DND-41 (cell line): ENCODE measurements around the gene SERPIND1.

Experiments used
- ATAC-seq: fragments of 200-7000 bp; cut with Tn5 transposase; 3 replicates; pipeline ENCODE4 v1.9.1; 2021; ENCODE audit warnings: low read depth; ENCODE audit not compliant: insufficient read depth
- DNase-seq: peaks from one replicate; pipeline ENCODE4 v3.0.0-alpha.2; 2020
- H2AFZ ChIP-seq: 2 replicates; pipeline ENCODE4 v1.6.0; 2012; ENCODE audit warnings: low read depth, low read length
- H3K27ac ChIP-seq: 2 replicates; pipeline ENCODE4 v1.5.1; 2012; ENCODE audit warnings: low read length, inconsistent platforms
- H3K27me3 ChIP-seq: fragments of 200-600 bp; sonication (generic); 2 replicates; pipeline ENCODE4 v1.6.0; 2012; ENCODE audit warnings: low read length, mild to moderate bottlenecking, inconsistent platforms; ENCODE audit not compliant: insufficient read depth, poor library complexity
- H3K36me3 ChIP-seq: 2 replicates; pipeline ENCODE4 v1.5.1; 2012; ENCODE audit warnings: low read length, inconsistent platforms; ENCODE audit not compliant: insufficient read depth
- H3K4me1 ChIP-seq: 2 replicates; pipeline ENCODE4 v1.5.1; 2012; ENCODE audit warnings: mild to moderate bottlenecking, low read length; ENCODE audit not compliant: insufficient read depth
- H3K4me2 ChIP-seq: 2 replicates; pipeline ENCODE4 v1.6.0; 2012; ENCODE audit warnings: mild to moderate bottlenecking, moderate library complexity, low read length, inconsistent platforms; ENCODE audit not compliant: insufficient read depth
- H3K4me3 ChIP-seq, 2 experiments: fragments of 200-600 bp in 1 of 2; shearing (Covaris generic) in 1 of 2; 2 replicates each; pipeline ENCODE4 v1.5.1; 2012 to 2016; ENCODE audit warnings: inconsistent platforms in 2 of 2, low read length in 2 of 2, mild to moderate bottlenecking in 2 of 2, low read depth in 1 of 2, moderate library complexity in 1 of 2
- H3K79me2 ChIP-seq: 2 replicates; pipeline ENCODE4 v1.6.0; 2012; ENCODE audit warnings: low read length, inconsistent platforms; ENCODE audit not compliant: insufficient read depth
- H3K9ac ChIP-seq: 2 replicates; pipeline ENCODE4 v1.6.0; 2012; ENCODE audit warnings: low read depth, mild to moderate bottlenecking, inconsistent platforms, low read length, moderate library complexity
- H3K9me3 ChIP-seq: 2 replicates; pipeline ENCODE4 v1.5.1; 2012; ENCODE audit warnings: low read length, moderate library complexity, mild to moderate bottlenecking, inconsistent platforms; ENCODE audit not compliant: insufficient read depth, severe bottlenecking
- H4K20me1 ChIP-seq: 2 replicates; pipeline ENCODE4 v1.6.0; 2012; ENCODE audit warnings: low read length; ENCODE audit not compliant: insufficient read depth
- CTCF ChIP-seq: IDR thresholded peaks from 2 replicates; pipeline ENCODE4 v1.5.1; 2012; ENCODE audit warnings: borderline replicate concordance, low read length, moderate library complexity, mild to moderate bottlenecking; ENCODE audit not compliant: poor library complexity, severe bottlenecking; ENCODE audit errors: extremely low read depth
- EZH2 ChIP-seq: IDR thresholded peaks from 3 replicates; pipeline ENCODE4 v1.6.1; 2012; ENCODE audit warnings: borderline replicate concordance, low read depth, mild to moderate bottlenecking, moderate library complexity, low read length, inconsistent platforms; ENCODE audit not compliant: severe bottlenecking

Gene SERPIND1

GRCh38 chr22:20741634-20742581, 32.0 kb upstream of the SERPIND1 start:
- no peaks in the 10 kb centered on the region for H3K79me2 ChIP-seq
- no peak overlapping the region for H3K9ac ChIP-seq
- TF ChIP-seq EZH2 = no peak
- peak; percentile 78 for TF ChIP-seq CTCF
- no peaks in the 10 kb centered on the region for H4K20me1 ChIP-seq
- no peak overlapping the region for H2AFZ ChIP-seq
- H3K27me3 ChIP-seq = no peaks in the 10 kb centered on the region
- H3K4me3 ChIP-seq = no peak overlapping the region
- H3K4me1 ChIP-seq = no peaks in the 10 kb centered on the region
- H3K27ac ChIP-seq = no peak overlapping the region
- H3K4me2 ChIP-seq = no peak overlapping the region
- no peaks in the 10 kb centered on the region for H3K9me3 ChIP-seq
- H3K36me3 ChIP-seq = peaks cover 67% of the 10 kb centered on the region
- ATAC-seq (peak; percentile 45; the same call in 1 of the 3 replicates), DNase-seq (peak; percentile 30)

GRCh38 chr22:20742764-20743163, 31.1 kb upstream of the SERPIND1 start:
- H3K4me2 ChIP-seq = no peak overlapping the region
- H3K4me1 ChIP-seq = no peaks in the 10 kb centered on the region
- H3K27ac ChIP-seq = no peak overlapping the region
- H3K79me2 ChIP-seq = no peaks in the 10 kb centered on the region
- no peaks in the 10 kb centered on the region for H4K20me1 ChIP-seq
- H3K9ac ChIP-seq = no peak overlapping the region
- no peak overlapping the region for H2AFZ ChIP-seq
- no peaks in the 10 kb centered on the region for H3K9me3 ChIP-seq
- DNase-seq (no peak), ATAC-seq (no peak)
- H3K27me3 ChIP-seq = no peaks in the 10 kb centered on the region
- no peak for TF ChIP-seq EZH2
- no peak for TF ChIP-seq CTCF
- no peak overlapping the region for H3K4me3 ChIP-seq
- peaks cover 75% of the 10 kb centered on the region for H3K36me3 ChIP-seq

GRCh38 chr22:20744456-20744855, 29.5 kb upstream of the SERPIND1 start:
- Histone ChIP-seq H3K4me3 (no peak overlapping the region), H3K27ac (no peak overlapping the region), H4K20me1 (no peaks in the 10 kb centered on the region), H3K4me1 (no peaks in the 10 kb centered on the region), H3K9me3 (no peaks in the 10 kb centered on the region), H3K27me3 (no peaks in the 10 kb centered on the region), H3K4me2 (no peak overlapping the region), H2AFZ (no peak overlapping the region), H3K79me2 (no peaks in the 10 kb centered on the region), H3K36me3 (peaks cover 80% of the 10 kb centered on the region), H3K9ac (no peak overlapping the region)
- DNase-seq = no peak
- ATAC-seq = no peak
- TF ChIP-seq EZH2 = no peak

GRCh38 chr22:20745119-20745518, 28.8 kb upstream of the SERPIND1 start:
- DNase-seq (no peak), ATAC-seq (no peak)
- H3K36me3 ChIP-seq = peaks cover 83% of the 10 kb centered on the region
- H3K27me3 ChIP-seq = no peaks in the 10 kb centered on the region
- no peaks in the 10 kb centered on the region for H3K79me2 ChIP-seq
- H3K9ac ChIP-seq = no peak overlapping the region
- H3K27ac ChIP-seq = no peak overlapping the region
- no peak overlapping the region for H2AFZ ChIP-seq
- no peaks in the 10 kb centered on the region for H3K9me3 ChIP-seq
- no peak overlapping the region for H3K4me2 ChIP-seq
- 0 out of 2 replicates have a peak, but pooled peaks cover 3% of the 10 kb centered on the region for H4K20me1 ChIP-seq
- no peak for TF ChIP-seq EZH2
- no peak for TF ChIP-seq CTCF
- no peak overlapping the region for H3K4me3 ChIP-seq
- H3K4me1 ChIP-seq = no peaks in the 10 kb centered on the region
